ENCODE measurements around the gene SGF29.
"Not testable (repeated sequence)": the region's sequence is repeated elsewhere in the genome, so short reads cannot be mapped to it uniquely, and the experiment has no call there.

Gene SGF29

GRCh38 chr16:28596115-28596630, 42.5 kb downstream of the SGF29 start:
- DNase-seq (ENCODE audit: low read depth in 2 of 2), result no peak

GRCh38 chr16:28596840-28597691, 43.3 kb downstream of the SGF29 start, which contains the start of gene SULT1A2:
SULT1A2 (minus strand) TSS chr16:28597050; CDS start chr16:28595930, 1,120 bp downstream.
- no peak for DNase-seq (ENCODE audit: low read depth in 2 of 2)

- no peak for DNase-seq (ENCODE audit: low read depth in 2 of 2)
These were observed 44.1 kb downstream of the SGF29 start for GRCh38 chr16:28597692-28598261.

GRCh38 chr16:28599377-28600285, 45.9 kb downstream of the SGF29 start:
- not testable (repeated sequence) for DNase-seq (ENCODE audit: low read depth in 2 of 2)

GRCh38 chr16:28600965-28601364, 47.2 kb downstream of the SGF29 start:
- DNase-seq (ENCODE audit: low read depth in 2 of 2), result not testable (repeated sequence)

- not testable (repeated sequence) for DNase-seq (ENCODE audit: low read depth in 2 of 2)
These were observed 47.9 kb downstream of the SGF29 start for GRCh38 chr16:28601589-28601988.

- DNase-seq (ENCODE audit: low read depth in 2 of 2), result not testable (repeated sequence)
These were observed 48.3 kb downstream of the SGF29 start for GRCh38 chr16:28602062-28602461.

- no peak for DNase-seq (ENCODE audit: low read depth in 2 of 2)
These were observed 48.8 kb downstream of the SGF29 start for GRCh38 chr16:28602529-28602928.

- no peak for DNase-seq (ENCODE audit: low read depth in 2 of 2)
These were observed 49.9 kb downstream of the SGF29 start for GRCh38 chr16:28603381-28604185.

- DNase-seq (ENCODE audit: low read depth in 2 of 2), result no peak
These were observed 50.5 kb downstream of the SGF29 start for GRCh38 chr16:28604186-28604565.

GRCh38 chr16:28606291-28607115, 52.8 kb downstream of the SGF29 start:
- no peak for DNase-seq (ENCODE audit: low read depth in 2 of 2)

GRCh38 chr16:28607116-28607623, 53.5 kb downstream of the SGF29 start:
- DNase-seq (ENCODE audit: low read depth in 2 of 2), result no peak

GRCh38 chr16:28607681-28608495, 54.2 kb downstream of the SGF29 start:
- not testable (repeated sequence) for DNase-seq (ENCODE audit: low read depth in 2 of 2)

- DNase-seq (ENCODE audit: low read depth in 2 of 2), result not testable (repeated sequence)
These were observed 54.7 kb downstream of the SGF29 start for GRCh38 chr16:28608496-28608808.

- DNase-seq (ENCODE audit: low read depth in 2 of 2), result not testable (repeated sequence)
These were observed 55.3 kb downstream of the SGF29 start for GRCh38 chr16:28608867-28609596.

GRCh38 chr16:28609631-28610594, 56.2 kb downstream of the SGF29 start, which contains the start of gene SULT1A1:
SULT1A1 (minus strand) TSS chr16:28610044; CDS start chr16:28608855, 1,189 bp downstream.
- DNase-seq (ENCODE audit: low read depth in 2 of 2), result no peak

- no peak for DNase-seq (ENCODE audit: low read depth in 2 of 2)
These were observed 57.0 kb downstream of the SGF29 start for GRCh38 chr16:28610595-28611191.
